ENCODE measurements around the gene MSI2. TPM values are rescaled to one million over a fixed set of nuclear protein-coding genes. Genes with fewer than 3 reads are reported as not detected.

Gene MSI2
- total RNA-seq, 6 experiments from 2014 or later: 12.0 to 22.6 (median 19.4) TPM

DNA sequence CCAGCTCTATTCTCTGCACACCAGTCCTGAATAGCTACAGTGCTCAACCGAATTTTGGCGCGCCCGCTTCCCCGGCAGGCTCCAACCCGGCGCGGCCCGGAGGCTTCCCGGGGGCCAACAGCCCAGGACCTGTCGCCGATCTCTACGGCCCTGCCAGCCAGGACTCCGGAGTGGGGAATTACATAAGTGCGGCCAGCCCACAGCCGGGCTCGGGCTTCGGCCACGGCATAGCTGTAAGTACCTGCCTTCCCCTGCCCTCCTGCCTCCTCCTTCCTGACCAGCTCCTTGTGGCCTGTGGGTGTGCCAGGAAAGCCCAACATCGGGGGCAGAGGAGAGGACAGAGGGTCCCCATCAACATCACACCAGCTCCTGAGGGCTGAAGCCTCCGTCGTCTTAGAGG, 418.6 kb downstream of the MSI2 start:
- H3K27me3 ChIP-seq: no peaks in the 10 kb centered on the region
- no peak for TF ChIP-seq POLR2A (IDR thresholded peaks at IDR 0.05)
- TF ChIP-seq, protein P1, sequence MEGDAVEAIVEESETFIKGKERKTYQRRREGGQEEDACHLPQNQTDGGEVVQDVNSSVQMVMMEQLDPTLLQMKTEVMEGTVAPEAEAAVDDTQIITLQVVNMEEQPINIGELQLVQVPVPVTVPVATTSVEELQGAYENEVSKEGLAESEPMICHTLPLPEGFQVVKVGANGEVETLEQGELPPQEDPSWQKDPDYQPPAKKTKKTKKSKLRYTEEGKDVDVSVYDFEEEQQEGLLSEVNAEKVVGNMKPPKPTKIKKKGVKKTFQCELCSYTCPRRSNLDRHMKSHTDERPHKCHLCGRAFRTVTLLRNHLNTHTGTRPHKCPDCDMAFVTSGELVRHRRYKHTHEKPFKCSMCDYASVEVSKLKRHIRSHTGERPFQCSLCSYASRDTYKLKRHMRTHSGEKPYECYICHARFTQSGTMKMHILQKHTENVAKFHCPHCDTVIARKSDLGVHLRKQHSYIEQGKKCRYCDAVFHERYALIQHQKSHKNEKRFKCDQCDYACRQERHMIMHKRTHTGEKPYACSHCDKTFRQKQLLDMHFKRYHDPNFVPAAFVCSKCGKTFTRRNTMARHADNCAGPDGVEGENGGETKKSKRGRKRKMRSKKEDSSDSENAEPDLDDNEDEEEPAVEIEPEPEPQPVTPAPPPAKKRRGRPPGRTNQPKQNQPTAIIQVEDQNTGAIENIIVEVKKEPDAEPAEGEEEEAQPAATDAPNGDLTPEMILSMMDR (IDR thresholded peaks at IDR 0.05): no peak
- H3K4me3 ChIP-seq: no peak overlapping the region
- H3K9me3 ChIP-seq: no peaks in the 10 kb centered on the region
- WGBS (ENCODE audit: insufficient coverage, low coverage, low lambda C conversion rate, missing lambda C conversion rate): 91% methylated on average over 5 of the region's 22 CpGs
- peak in 1 of 3 donors; percentile 41 for DNase-seq
- ATAC-seq: no peak
- H3K27ac ChIP-seq: no peak overlapping the region
- no peaks in the 10 kb centered on the region for H3K4me1 ChIP-seq
- H3K36me3 ChIP-seq: no peaks in the 10 kb centered on the region
- intact Hi-C loops (cut with DNase I): no loop called here

- Histone ChIP-seq H3K4me1 (no peaks in the 10 kb centered on the region), H3K4me3 (no peak overlapping the region), H3K27ac (no peak overlapping the region), H3K27me3 (no peaks in the 10 kb centered on the region), H3K36me3 (no peaks in the 10 kb centered on the region), H3K9me3 (no peaks in the 10 kb centered on the region)
- ATAC-seq: no peak
- WGBS (ENCODE audit: insufficient coverage, low coverage, low lambda C conversion rate, missing lambda C conversion rate): 90% methylated on average over 9 of the region's 24 CpGs
- DNase-seq: peak in 1 of 3 donors; percentile 25
- intact Hi-C loops (cut with DNase I): no loop called here
- TF ChIP-seq POLR2A (IDR thresholded peaks at IDR 0.05): no peak
- TF ChIP-seq, protein P1 (IDR thresholded peaks at IDR 0.05): no peak
Measured at GRCh38 chr17:57675427-57676387, 419.4 kb downstream of the MSI2 start.

DNA sequence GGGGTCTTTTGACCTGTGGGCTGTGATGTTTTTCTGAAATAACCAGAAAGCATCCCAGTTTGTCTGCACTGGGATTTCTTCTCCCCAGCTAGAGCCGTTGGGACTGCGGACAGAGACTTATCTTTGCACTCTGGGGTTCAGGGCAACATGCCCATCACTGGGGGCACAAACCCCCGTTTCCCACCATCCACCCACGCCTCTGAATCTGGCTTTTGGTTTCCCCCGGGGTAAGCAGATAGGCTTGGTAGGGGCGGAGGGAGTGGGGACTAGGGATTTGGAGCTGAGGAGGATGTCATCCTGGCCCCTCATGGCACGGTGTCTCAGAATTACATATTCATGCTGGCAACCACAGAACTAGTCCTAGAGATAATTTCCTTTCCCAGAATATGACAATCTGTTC, 420.2 kb downstream of the MSI2 start:
- 100% methylated on average over 5 of the region's 7 CpGs for WGBS (ENCODE audit: insufficient coverage, low coverage, low lambda C conversion rate, missing lambda C conversion rate)
- ATAC-seq (no peak), DNase-seq (no peak)
- Histone ChIP-seq H3K27me3 (no peaks in the 10 kb centered on the region), H3K9me3 (no peaks in the 10 kb centered on the region), H3K4me3 (no peak overlapping the region), H3K27ac (no peak overlapping the region), H3K4me1 (no peaks in the 10 kb centered on the region), H3K36me3 (no peaks in the 10 kb centered on the region)
- intact Hi-C loops (cut with DNase I): no loop called here
- TF ChIP-seq, protein P1 (IDR thresholded peaks at IDR 0.05): no peak
- TF ChIP-seq POLR2A (IDR thresholded peaks at IDR 0.05): no peak

- Histone ChIP-seq H3K27ac (no peak overlapping the region), H3K36me3 (no peaks in the 10 kb centered on the region), H3K27me3 (no peaks in the 10 kb centered on the region), H3K9me3 (no peaks in the 10 kb centered on the region), H3K4me1 (no peaks in the 10 kb centered on the region), H3K4me3 (no peak overlapping the region)
- TF ChIP-seq, protein P1 (IDR thresholded peaks at IDR 0.05): no peak
- TF ChIP-seq POLR2A (IDR thresholded peaks at IDR 0.05): no peak
- intact Hi-C loops (cut with DNase I): no loop called here
- DNase-seq: no peak
- ATAC-seq: no peak
- WGBS (ENCODE audit: insufficient coverage, low coverage, low lambda C conversion rate, missing lambda C conversion rate): 82% methylated on average over 5 of the region's 5 CpGs
Measured at GRCh38 chr17:57677301-57677700, 421.0 kb downstream of the MSI2 start.

Measured in right lobe of liver (tissue), 6 donors.